ENCODE data around the gene BLM.
"Not testable (repeated sequence)": the region's sequence is repeated elsewhere in the genome, so short reads cannot be mapped to it uniquely, and the experiment has no call there.

Gene BLM

DNA sequence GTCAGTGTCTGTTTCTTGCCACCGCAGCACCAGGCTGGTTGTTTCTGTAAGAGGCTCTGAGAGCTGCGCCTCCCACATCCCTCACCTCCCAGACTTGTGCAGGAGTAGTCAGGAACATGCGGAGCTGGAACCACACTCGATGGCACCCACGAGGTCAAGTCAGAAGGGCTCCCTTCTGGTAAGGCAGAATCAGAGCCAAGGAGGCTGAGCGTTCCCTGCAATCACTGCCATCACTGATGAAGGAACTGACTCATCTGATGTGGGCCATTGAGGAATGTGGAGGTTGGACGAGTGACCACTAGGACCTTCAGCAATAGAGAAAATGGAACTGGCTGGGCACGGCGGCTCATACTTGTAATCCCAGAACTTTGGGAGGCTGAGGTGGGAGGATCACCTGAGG lies 35.7 kb upstream of the BLM start:
- Histone ChIP-seq H3K36me3 (ENCODE audit: control insufficient read depth, insufficient read depth, low read length, severe bottlenecking) (no peaks in the 10 kb centered on the region), H3K4me3 (ENCODE audit: low read length) (no peak overlapping the region), H3K9me3 (ENCODE audit: control insufficient read depth, low read length) (no peaks in the 10 kb centered on the region), H3K9ac (ENCODE audit: low read length) (peak overlapping the region; percentile 25), H3K27me3 (replicated peaks; ENCODE audit: control insufficient read depth, insufficient read depth, low read length) (no peaks in the 10 kb centered on the region), H3K4me1 (ENCODE audit: control insufficient read depth, insufficient read depth, low read length) (peaks cover 25% of the 10 kb centered on the region)
- DNase-seq (ENCODE audit: low read depth), result peak; percentile 67

DNA sequence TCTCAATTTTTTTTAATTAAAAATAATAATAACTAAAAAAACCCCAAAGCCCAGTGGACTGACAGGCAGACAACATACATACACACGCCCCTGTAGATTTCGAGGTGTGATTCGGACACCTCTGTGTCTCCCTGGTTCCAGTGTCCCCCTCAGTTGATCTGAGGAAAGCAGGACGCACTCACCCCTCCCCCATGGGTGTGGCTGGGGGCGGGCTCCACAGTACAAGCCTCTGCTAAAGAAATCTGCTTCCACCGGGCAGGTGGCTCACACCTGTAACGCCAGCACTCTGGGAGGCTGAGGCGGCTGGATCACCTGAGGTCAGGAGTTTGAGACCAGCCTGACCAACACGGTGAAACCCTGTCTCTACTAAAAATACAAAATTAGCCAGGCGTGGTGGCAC lies 33.8 kb upstream of the BLM start:
- H3K9me3 ChIP-seq (ENCODE audit: control insufficient read depth, low read length), result no peaks in the 10 kb centered on the region
- H3K27me3 ChIP-seq (replicated peaks; ENCODE audit: control insufficient read depth, insufficient read depth, low read length), result no peaks in the 10 kb centered on the region
- H3K4me1 ChIP-seq (ENCODE audit: control insufficient read depth, insufficient read depth, low read length), result peaks cover 25% of the 10 kb centered on the region
- DNase-seq (ENCODE audit: low read depth), result no peak
- H3K4me3 ChIP-seq (ENCODE audit: low read length), result no peak overlapping the region
- H3K9ac ChIP-seq (ENCODE audit: low read length), result no peak overlapping the region
- no peaks in the 10 kb centered on the region for H3K36me3 ChIP-seq (ENCODE audit: control insufficient read depth, insufficient read depth, low read length, severe bottlenecking)

DNA sequence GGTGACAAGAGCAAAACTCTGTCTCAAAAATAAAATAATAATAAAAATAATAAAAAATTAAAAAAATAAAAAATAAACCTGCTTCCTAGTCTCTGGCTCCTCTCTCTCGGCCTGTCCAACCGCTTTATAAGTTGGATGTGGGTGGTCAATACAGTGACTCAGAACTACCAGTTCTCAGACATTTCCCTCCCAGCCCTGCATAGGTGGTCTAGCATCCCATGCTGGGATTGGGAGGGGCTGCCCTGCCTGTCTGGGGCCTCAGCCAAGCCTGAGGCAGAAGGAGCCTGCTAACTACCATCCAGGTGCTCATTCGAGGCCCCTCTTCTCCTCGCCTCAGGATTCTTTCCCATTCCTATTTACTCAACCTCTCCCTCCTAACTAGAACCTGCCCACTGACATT lies 33.3 kb upstream of the BLM start:
- no peak for DNase-seq (ENCODE audit: low read depth)
- Histone ChIP-seq H3K4me1 (ENCODE audit: control insufficient read depth, insufficient read depth, low read length) (peaks cover 25% of the 10 kb centered on the region), H3K9me3 (ENCODE audit: control insufficient read depth, low read length) (no peaks in the 10 kb centered on the region), H3K9ac (ENCODE audit: low read length) (no peak overlapping the region), H3K36me3 (ENCODE audit: control insufficient read depth, insufficient read depth, low read length, severe bottlenecking) (no peaks in the 10 kb centered on the region), H3K27me3 (replicated peaks; ENCODE audit: control insufficient read depth, insufficient read depth, low read length) (no peaks in the 10 kb centered on the region), H3K4me3 (ENCODE audit: low read length) (no peak overlapping the region)

DNA sequence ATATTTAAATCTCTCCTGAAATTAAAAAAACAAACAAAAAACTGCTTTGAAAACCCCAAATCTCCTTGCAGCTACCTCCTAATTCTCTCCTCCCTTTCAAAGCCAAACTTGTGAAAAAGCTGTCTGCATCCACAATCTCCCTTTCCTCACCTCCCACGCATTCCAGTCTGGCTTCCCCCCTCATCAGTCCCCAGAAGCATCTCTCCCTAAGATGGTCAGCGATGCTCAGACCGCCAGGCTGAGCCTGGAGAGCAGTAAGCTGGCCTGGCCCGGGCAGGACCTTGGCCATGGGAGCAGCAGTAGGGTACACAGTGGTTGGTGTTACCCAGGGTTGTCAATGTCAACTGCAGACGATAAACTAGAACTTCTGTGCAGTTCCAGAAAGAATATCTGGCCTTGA lies 32.9 kb upstream of the BLM start:
- Histone ChIP-seq H3K4me1 (ENCODE audit: control insufficient read depth, insufficient read depth, low read length) (peaks cover 25% of the 10 kb centered on the region), H3K36me3 (ENCODE audit: control insufficient read depth, insufficient read depth, low read length, severe bottlenecking) (no peaks in the 10 kb centered on the region), H3K9ac (ENCODE audit: low read length) (no peak overlapping the region), H3K4me3 (ENCODE audit: low read length) (no peak overlapping the region), H3K9me3 (ENCODE audit: control insufficient read depth, low read length) (peaks cover 3% of the 10 kb centered on the region), H3K27me3 (replicated peaks; ENCODE audit: control insufficient read depth, insufficient read depth, low read length) (no peaks in the 10 kb centered on the region)
- no peak for DNase-seq (ENCODE audit: low read depth)

DNA sequence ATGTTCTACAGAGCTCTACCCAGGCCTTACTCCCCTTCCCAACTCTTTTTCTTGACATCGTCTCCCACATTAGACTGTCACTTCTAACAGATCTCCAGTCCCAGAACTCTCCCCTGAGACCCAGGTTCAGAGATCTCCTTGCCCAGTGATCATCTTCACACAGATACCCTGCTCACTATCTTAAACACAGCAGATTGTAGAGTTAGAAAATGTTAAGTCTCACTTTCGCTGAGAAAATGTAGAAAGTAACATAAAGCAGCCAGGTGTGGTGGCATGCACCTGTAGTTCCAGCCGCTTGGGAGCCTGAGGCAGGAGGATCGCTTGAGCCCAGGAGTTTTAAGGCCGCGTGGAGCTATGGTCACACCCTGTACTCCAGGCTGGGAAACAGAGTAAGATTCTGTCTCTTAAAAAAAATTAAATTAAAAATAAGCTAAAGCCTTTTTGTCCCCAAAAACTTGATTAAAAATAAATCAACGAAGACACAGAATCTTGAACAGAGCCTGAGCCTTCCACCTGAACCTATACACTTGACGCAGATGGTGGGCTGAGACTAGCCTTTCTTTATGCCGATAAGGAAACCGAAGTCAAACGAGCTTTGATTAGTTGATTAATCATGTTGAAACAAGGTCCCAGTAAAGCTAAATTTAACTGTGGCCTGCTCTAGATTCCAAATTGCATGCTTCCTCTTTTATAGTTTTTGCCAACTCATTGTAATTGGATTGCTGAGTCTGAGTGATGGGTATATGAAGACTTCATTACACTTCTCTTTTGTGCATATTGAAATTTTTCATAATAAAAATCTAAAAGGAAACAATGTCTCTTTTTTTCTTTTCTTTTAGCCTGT lies 31.3 kb upstream of the BLM start:
- Histone ChIP-seq H3K36me3 (ENCODE audit: control insufficient read depth, insufficient read depth, low read length, severe bottlenecking) (no peaks in the 10 kb centered on the region), H3K9me3 (ENCODE audit: control insufficient read depth, low read length) (peaks cover 3% of the 10 kb centered on the region), H3K4me1 (ENCODE audit: control insufficient read depth, insufficient read depth, low read length) (peaks cover 15% of the 10 kb centered on the region), H3K4me3 (ENCODE audit: low read length) (no peak overlapping the region), H3K9ac (ENCODE audit: low read length) (no peak overlapping the region), H3K27me3 (replicated peaks; ENCODE audit: control insufficient read depth, insufficient read depth, low read length) (no peaks in the 10 kb centered on the region)
- no peak for DNase-seq (ENCODE audit: low read depth)

DNA sequence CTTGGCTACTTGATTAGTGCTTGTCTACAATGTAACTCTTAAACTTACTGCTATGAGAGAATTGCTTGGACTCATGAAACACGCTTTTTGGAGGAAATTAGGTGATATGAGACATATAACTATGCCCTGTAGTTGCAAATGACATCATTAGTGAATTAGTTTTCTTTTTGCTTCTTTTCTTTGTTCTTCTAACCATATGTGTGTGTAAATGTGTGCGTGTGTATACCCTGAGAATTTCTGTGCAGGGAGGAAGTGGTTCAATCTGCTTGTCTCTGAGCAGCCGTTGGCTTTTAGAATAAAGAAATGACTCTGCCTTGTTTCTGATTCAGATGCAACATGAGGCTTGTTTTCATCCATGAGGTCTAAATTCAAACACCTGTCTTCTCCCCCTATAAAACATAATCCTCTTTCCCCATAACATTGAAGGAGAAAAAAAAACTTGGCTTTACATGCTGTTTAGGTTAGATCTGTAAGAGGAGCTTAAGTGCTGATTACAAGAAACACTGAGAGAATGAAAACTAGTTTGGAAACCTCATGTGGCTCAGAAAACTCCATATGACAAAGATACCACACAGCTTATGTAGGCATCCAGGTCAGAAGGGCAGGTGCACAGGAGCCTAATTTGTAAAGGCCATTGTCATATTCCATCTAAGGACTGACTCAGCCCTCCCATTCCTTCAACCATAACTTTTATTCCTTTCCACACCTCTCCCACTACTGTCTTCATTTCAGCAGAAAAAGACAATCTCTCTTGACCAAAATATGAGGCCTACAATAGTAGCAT lies 30.5 kb upstream of the BLM start:
- Histone ChIP-seq H3K4me3 (ENCODE audit: low read length) (no peak overlapping the region), H3K27me3 (replicated peaks; ENCODE audit: control insufficient read depth, insufficient read depth, low read length) (no peaks in the 10 kb centered on the region), H3K9ac (ENCODE audit: low read length) (no peak overlapping the region), H3K4me1 (ENCODE audit: control insufficient read depth, insufficient read depth, low read length) (peaks cover 12% of the 10 kb centered on the region), H3K36me3 (ENCODE audit: control insufficient read depth, insufficient read depth, low read length, severe bottlenecking) (no peaks in the 10 kb centered on the region), H3K9me3 (ENCODE audit: control insufficient read depth, low read length) (peaks cover 3% of the 10 kb centered on the region)
- no peak for DNase-seq (ENCODE audit: low read depth)

DNA sequence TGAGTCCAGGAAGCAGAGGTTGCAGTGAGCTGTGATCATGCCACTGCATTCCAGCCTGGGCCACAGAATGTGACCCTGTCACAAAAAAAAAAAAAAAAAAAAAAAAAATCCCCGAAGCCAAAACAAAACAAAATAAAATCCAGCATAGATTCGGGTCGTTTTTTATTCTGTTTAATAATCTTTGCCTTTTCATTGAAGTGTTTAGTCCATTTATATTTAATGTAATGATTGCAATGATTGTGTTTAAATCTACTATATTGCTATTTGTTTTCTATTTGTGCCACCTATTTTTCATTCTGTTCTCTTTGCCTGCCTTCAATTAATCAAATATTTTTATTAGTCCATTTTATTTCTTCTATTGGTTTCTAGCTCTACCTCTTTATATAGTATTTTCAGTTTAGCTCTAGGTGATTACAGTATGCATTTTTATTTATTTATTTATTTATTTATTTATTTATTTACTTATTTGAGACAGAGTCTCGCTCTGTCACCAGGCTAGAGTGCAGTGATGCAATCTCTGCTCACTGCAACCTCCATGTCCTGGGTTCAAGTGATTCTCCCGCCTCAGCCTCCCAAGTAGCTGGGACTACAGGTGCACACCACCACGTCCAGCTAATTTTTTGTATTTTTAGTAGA lies 27.7 kb upstream of the BLM start:
- H3K27me3 ChIP-seq (replicated peaks; ENCODE audit: control insufficient read depth, insufficient read depth, low read length); DNase-seq (ENCODE audit: low read depth); H3K4me1 ChIP-seq (ENCODE audit: control insufficient read depth, insufficient read depth, low read length); H3K9me3 ChIP-seq (ENCODE audit: control insufficient read depth, low read length); H3K4me3 ChIP-seq (ENCODE audit: low read length); H3K36me3 ChIP-seq (ENCODE audit: control insufficient read depth, insufficient read depth, low read length, severe bottlenecking); H3K9ac ChIP-seq (ENCODE audit: low read length): not testable (repeated sequence)

DNA sequence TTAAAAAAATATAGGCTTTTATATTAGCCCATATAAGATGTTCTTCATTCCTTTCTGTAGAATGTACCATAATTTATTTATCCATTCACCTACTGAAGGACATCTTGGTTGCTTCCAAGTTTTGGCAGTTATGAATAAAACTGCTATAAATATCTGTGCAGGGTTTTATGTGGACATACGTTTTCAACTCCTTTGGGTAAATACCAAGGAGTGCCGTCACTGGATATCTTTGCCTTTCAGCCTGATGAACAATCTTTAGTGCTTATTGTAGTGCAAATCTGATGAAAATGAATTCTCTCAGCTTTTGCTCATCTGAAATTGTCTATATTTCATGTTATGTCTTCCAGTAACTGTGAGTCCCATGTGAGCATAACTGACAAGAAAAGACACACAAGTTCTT lies 26.6 kb upstream of the BLM start:
- no peak overlapping the region for H3K9ac ChIP-seq (ENCODE audit: low read length)
- H3K27me3 ChIP-seq (replicated peaks; ENCODE audit: control insufficient read depth, insufficient read depth, low read length), result no peaks in the 10 kb centered on the region
- H3K4me1 ChIP-seq (ENCODE audit: control insufficient read depth, insufficient read depth, low read length), result peaks cover 5% of the 10 kb centered on the region
- H3K9me3 ChIP-seq (ENCODE audit: control insufficient read depth, low read length), result peaks cover 3% of the 10 kb centered on the region
- DNase-seq (ENCODE audit: low read depth), result peak; percentile 5
- H3K36me3 ChIP-seq (ENCODE audit: control insufficient read depth, insufficient read depth, low read length, severe bottlenecking), result no peaks in the 10 kb centered on the region
- H3K4me3 ChIP-seq (ENCODE audit: low read length), result no peak overlapping the region

DNA sequence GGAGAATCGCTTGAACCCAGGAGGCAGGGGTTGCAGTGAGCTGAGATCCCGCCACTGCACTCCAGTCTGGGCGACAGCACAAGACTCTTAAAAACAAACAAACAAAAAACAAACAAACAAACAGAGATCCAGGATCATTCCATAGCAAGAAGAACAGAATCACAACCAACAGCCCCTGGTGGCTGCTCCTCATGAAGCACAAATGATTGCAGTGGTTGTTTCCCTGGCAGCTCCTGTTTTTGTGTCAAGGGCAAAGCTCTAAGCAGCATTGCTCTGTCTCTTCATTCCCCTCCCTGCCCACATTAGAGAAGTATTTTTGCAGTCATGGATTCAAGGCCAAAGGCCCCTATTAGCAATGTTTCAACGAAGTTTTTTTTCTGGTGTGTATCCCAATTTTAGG lies 25.8 kb upstream of the BLM start:
- Histone ChIP-seq H3K9ac (ENCODE audit: low read length) (no peak overlapping the region), H3K36me3 (ENCODE audit: control insufficient read depth, insufficient read depth, low read length, severe bottlenecking) (no peaks in the 10 kb centered on the region), H3K27me3 (replicated peaks; ENCODE audit: control insufficient read depth, insufficient read depth, low read length) (no peaks in the 10 kb centered on the region), H3K4me3 (ENCODE audit: low read length) (no peak overlapping the region), H3K4me1 (ENCODE audit: control insufficient read depth, insufficient read depth, low read length) (peaks cover 5% of the 10 kb centered on the region), H3K9me3 (ENCODE audit: control insufficient read depth, low read length) (peaks cover 3% of the 10 kb centered on the region)
- peak; percentile 5 for DNase-seq (ENCODE audit: low read depth)

DNA sequence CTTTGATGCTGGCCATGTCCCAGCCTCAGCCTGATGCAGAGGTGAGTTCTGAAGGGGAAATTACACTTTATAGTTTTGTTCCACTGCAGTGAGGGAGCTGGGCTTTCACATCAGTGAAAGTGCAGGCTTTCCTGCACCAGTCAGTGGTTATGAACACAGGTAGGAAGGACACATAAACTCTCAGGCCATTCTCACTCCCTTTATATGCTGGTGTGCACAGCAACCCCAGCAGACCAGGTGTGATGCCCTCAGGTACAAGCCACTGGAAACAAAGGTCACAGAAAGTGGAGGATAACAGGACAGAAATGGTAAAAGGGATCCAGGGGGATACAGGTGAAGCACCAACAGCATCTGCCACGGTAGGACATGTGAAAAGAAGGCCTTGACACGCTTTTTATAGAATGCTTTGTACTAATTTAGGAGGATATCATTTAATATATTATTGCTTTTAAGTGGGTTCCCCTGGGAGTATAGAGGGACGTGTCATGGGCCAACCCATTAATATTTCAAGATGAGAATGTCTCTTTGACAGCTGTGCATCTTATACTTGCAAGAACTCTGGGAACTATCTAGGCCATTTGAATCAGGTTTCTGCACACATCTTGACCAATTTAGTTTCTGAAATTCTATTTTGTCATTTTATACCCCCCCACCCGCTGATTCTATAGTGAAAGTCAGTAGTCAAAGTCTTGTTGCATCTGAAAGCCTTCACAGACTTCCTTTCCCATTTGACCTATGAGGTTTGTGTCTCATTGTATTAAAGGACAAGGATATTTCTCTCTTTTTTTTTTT lies 25.0 kb upstream of the BLM start:
- H3K4me1 ChIP-seq (ENCODE audit: control insufficient read depth, insufficient read depth, low read length), result peaks cover 5% of the 10 kb centered on the region
- H3K27me3 ChIP-seq (replicated peaks; ENCODE audit: control insufficient read depth, insufficient read depth, low read length), result no peaks in the 10 kb centered on the region
- H3K36me3 ChIP-seq (ENCODE audit: control insufficient read depth, insufficient read depth, low read length, severe bottlenecking), result no peaks in the 10 kb centered on the region
- DNase-seq (ENCODE audit: low read depth), result no peak
- no peak overlapping the region for H3K4me3 ChIP-seq (ENCODE audit: low read length)
- peaks cover 3% of the 10 kb centered on the region for H3K9me3 ChIP-seq (ENCODE audit: control insufficient read depth, low read length)
- H3K9ac ChIP-seq (ENCODE audit: low read length), result no peak overlapping the region

DNA sequence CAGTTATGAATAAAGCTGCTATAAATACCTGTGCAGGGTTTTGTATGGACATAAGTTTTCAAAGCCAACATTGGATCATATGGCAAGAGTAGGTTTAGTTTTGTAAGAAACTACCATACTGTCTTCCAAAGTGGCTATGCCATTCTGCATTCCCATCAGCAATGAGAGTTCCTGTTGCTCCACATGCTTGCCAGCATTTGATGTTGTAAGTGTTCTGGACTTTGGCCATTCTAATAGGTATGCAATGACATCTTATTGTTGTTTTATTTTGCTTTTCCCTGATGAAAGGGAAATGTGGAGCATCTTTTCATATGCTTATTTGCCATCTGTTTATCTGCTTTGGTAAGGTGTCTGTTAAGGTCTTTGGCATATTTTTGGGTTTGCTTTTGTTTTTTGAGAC lies 22.2 kb upstream of the BLM start:
- no peaks in the 10 kb centered on the region for H3K36me3 ChIP-seq (ENCODE audit: control insufficient read depth, insufficient read depth, low read length, severe bottlenecking)
- peaks cover 5% of the 10 kb centered on the region for H3K4me1 ChIP-seq (ENCODE audit: control insufficient read depth, insufficient read depth, low read length)
- no peak overlapping the region for H3K9ac ChIP-seq (ENCODE audit: low read length)
- no peak overlapping the region for H3K4me3 ChIP-seq (ENCODE audit: low read length)
- no peak for DNase-seq (ENCODE audit: low read depth)
- H3K27me3 ChIP-seq (replicated peaks; ENCODE audit: control insufficient read depth, insufficient read depth, low read length), result no peaks in the 10 kb centered on the region
- H3K9me3 ChIP-seq (ENCODE audit: control insufficient read depth, low read length), result no peaks in the 10 kb centered on the region
